SU-DHL-6 (cell line): ENCODE data around the gene ST7L.

Source experiments
- H2AFZ ChIP-seq: fragments of 200-600 bp; sonication (generic); 2 replicates; pipeline ENCODE4 v1.6.1; 2014; ENCODE audit warnings: low read depth, mild to moderate bottlenecking, moderate library complexity, mixed read lengths, antibody characterized with exemption, low read length; ENCODE audit not compliant: severe bottlenecking
- H3F3A ChIP-seq: fragments of 200-600 bp; shearing (Covaris generic); 2 replicates; pipeline ENCODE4 v1.6.0; 2016; ENCODE audit warnings: antibody characterized with exemption, mild to moderate bottlenecking; ENCODE audit not compliant: insufficient read depth
- H3K27ac ChIP-seq: fragments of 200-600 bp; sonication (generic); 2 replicates; pipeline ENCODE4 v1.5.1; 2016; ENCODE audit warnings: low read depth, mild to moderate bottlenecking, low read length, moderate library complexity, mixed read lengths
- H3K27me3 ChIP-seq: fragments of 200-600 bp; sonication (generic), shearing (Covaris generic); 2 replicates; pipeline ENCODE4 v1.6.0; 2014; ENCODE audit warnings: mild to moderate bottlenecking, low read length
- H3K36me3 ChIP-seq: fragments of 200-600 bp; sonication (generic); 2 replicates; pipeline ENCODE4 v1.6.1; 2014; ENCODE audit warnings: mild to moderate bottlenecking, low read length, mixed read lengths
- H3K4me2 ChIP-seq: fragments of 300-600, 200-600 bp; shearing (Covaris generic), sonication (generic); 2 replicates; pipeline ENCODE4 v1.6.0; 2014; ENCODE audit warnings: low read length, low read depth, mild to moderate bottlenecking; ENCODE audit not compliant: poor library complexity, severe bottlenecking
- H3K4me3 ChIP-seq: fragments of 200-600 bp; sonication (generic); 2 replicates; pipeline ENCODE4 v1.5.1; 2014; ENCODE audit warnings: antibody characterized with exemption, low read length, mild to moderate bottlenecking, mixed read lengths; ENCODE audit not compliant: insufficient read depth, poor library complexity, severe bottlenecking
- H3K79me2 ChIP-seq: fragments of 200-600 bp; sonication (generic); 2 replicates; pipeline ENCODE4 v1.6.1; 2014; ENCODE audit warnings: mild to moderate bottlenecking, low read length, moderate library complexity; ENCODE audit not compliant: insufficient read depth
- H3K9ac ChIP-seq: fragments of 200-600 bp; sonication (generic); 2 replicates; pipeline ENCODE4 v1.7.0; 2014; ENCODE audit warnings: mild to moderate bottlenecking, low read length
- H3K9me2 ChIP-seq: fragments of 200-600 bp; sonication (generic); replicated peaks from 2 replicates; pipeline ENCODE4 v1.6.1; 2014; ENCODE audit warnings: low read length; ENCODE audit not compliant: insufficient read depth
- H3K9me3 ChIP-seq: fragments of 200-600 bp; sonication (generic); 2 replicates; pipeline ENCODE4 v1.6.1; 2014; ENCODE audit warnings: low read length, mixed read lengths; ENCODE audit not compliant: insufficient read depth
- H4K20me1 ChIP-seq: fragments of 200-600 bp; sonication (generic); 2 replicates; pipeline ENCODE4 v1.6.1; 2014; ENCODE audit warnings: low read depth, mild to moderate bottlenecking, antibody characterized with exemption, low read length, moderate library complexity, mixed read lengths
- EZH2phosphoT487 ChIP-seq: fragments of 200-600 bp; sonication (generic), shearing (Covaris generic); conservative IDR thresholded peaks from 2 replicates; pipeline ENCODE4 v1.6.1; 2018; ENCODE audit warnings: mild to moderate bottlenecking, antibody characterized with exemption, low read length, moderate library complexity, mixed read lengths
- TF ChIP-seq, protein P1 (sequence below): fragments of 200-600 bp; sonication (generic); IDR thresholded peaks from one replicate; pipeline ENCODE4 v1.5.1; 2017; ENCODE audit warnings: antibody characterized with exemption, mild to moderate bottlenecking, low read length, moderate library complexity; ENCODE audit not compliant: insufficient read depth, poor library complexity, severe bottlenecking

The ST7L gene

DNA sequence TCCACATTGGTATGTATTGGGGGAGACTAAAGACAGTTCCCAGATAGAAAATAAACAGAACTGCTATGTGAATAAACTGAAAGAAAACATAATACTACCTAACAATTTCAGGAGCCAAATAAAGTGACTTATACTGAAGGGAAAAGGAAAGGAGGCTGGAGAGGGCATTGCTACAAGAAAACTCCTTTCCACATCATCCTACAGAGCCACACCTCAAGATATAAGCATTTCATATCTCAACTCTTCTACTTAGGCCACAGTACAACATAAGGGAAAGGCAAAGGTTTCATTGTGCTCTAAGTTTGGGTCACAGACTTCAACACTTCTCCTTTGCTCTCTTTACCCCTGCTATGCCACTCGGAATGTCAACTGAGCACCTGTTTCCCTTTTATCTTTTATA is 54.9 kb downstream of the ST7L start:
- Histone ChIP-seq H3K36me3 (no peaks in the 10 kb centered on the region), H3K27ac (no peak overlapping the region), H3K27me3 (no peaks in the 10 kb centered on the region), H3F3A (no peaks in the 10 kb centered on the region), H3K4me3 (no peak overlapping the region), H4K20me1 (no peaks in the 10 kb centered on the region), H3K9me3 (no peaks in the 10 kb centered on the region), H3K4me2 (no peak overlapping the region), H3K9ac (no peak overlapping the region), H3K79me2 (no peaks in the 10 kb centered on the region), H3K9me2 (no peaks in the 10 kb centered on the region), H2AFZ (no peak overlapping the region)
- no peak for TF ChIP-seq EZH2phosphoT487
- TF ChIP-seq, protein P1, sequence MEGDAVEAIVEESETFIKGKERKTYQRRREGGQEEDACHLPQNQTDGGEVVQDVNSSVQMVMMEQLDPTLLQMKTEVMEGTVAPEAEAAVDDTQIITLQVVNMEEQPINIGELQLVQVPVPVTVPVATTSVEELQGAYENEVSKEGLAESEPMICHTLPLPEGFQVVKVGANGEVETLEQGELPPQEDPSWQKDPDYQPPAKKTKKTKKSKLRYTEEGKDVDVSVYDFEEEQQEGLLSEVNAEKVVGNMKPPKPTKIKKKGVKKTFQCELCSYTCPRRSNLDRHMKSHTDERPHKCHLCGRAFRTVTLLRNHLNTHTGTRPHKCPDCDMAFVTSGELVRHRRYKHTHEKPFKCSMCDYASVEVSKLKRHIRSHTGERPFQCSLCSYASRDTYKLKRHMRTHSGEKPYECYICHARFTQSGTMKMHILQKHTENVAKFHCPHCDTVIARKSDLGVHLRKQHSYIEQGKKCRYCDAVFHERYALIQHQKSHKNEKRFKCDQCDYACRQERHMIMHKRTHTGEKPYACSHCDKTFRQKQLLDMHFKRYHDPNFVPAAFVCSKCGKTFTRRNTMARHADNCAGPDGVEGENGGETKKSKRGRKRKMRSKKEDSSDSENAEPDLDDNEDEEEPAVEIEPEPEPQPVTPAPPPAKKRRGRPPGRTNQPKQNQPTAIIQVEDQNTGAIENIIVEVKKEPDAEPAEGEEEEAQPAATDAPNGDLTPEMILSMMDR = no peak

DNA sequence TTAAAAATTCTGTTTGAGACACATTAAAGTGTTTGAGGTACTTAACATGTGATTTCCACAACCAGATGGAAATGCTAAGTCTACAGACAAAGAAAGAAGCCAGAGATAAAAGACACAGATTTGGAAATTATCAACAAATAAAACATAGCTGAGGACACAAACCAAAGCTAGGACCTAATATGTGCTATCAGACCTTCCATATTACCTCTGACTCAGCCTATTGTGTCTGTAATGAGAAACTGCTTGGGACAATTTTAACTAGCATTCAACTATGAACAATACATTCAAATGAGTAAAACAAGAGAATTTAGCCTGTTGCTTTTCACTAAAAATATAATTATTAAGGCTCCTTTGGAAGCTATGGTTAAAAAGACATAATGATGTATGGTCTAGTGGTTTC is 55.6 kb downstream of the ST7L start:
- Histone ChIP-seq H3K4me3 (no peak overlapping the region), H3K4me2 (no peak overlapping the region), H3K9ac (no peak overlapping the region), H3F3A (no peaks in the 10 kb centered on the region), H4K20me1 (no peaks in the 10 kb centered on the region), H3K79me2 (no peaks in the 10 kb centered on the region), H3K36me3 (no peaks in the 10 kb centered on the region), H2AFZ (no peak overlapping the region), H3K27ac (no peak overlapping the region), H3K9me2 (no peaks in the 10 kb centered on the region), H3K27me3 (no peaks in the 10 kb centered on the region), H3K9me3 (no peaks in the 10 kb centered on the region)
- TF ChIP-seq, protein P1 = no peak
- no peak for TF ChIP-seq EZH2phosphoT487

DNA sequence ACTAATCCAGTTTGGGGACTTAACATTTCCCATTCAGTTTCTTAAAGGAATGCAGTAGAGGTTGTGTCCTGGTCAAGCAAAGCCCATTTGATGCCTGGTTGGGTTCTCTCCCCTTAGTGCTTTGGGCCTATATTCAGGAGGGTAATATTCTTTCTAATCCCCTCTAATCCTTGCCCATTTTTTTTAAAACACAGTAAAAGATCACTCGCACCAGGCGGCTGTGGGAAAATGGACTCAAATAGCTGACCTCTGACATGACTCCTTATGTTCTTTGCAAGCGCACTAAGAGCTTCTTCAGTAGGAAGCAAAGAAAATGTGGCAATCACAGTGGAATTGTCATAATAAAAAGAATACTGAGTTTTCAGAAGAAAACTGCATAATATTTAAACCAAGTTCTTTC is 60.3 kb downstream of the ST7L start:
- no peaks in the 10 kb centered on the region for H3K79me2 ChIP-seq
- H3K9ac ChIP-seq = no peak overlapping the region
- no peak overlapping the region for H3K27ac ChIP-seq
- no peaks in the 10 kb centered on the region for H3K36me3 ChIP-seq
- H4K20me1 ChIP-seq = no peaks in the 10 kb centered on the region
- TF ChIP-seq, protein P1 = no peak
- TF ChIP-seq EZH2phosphoT487 = no peak
- no peaks in the 10 kb centered on the region for H3F3A ChIP-seq
- no peak overlapping the region for H3K4me3 ChIP-seq
- H3K9me3 ChIP-seq = no peaks in the 10 kb centered on the region
- no peak overlapping the region for H2AFZ ChIP-seq
- no peak overlapping the region for H3K4me2 ChIP-seq
- no peaks in the 10 kb centered on the region for H3K9me2 ChIP-seq
- H3K27me3 ChIP-seq = no peaks in the 10 kb centered on the region
